HG03565 (cell line): ENCODE results near the gene PRKN.
"Not testable (repeated sequence)": the region's sequence is repeated elsewhere in the genome, so short reads cannot be mapped to it uniquely, and the experiment has no call there.

Source experiments
- ATAC-seq: cut with Tn5 transposase; IDR thresholded peaks from one replicate; pipeline ENCODE4 v1.9.1; 2021; ENCODE audit warnings: mild to moderate bottlenecking, moderate library complexity; ENCODE audit not compliant: unreplicated experiment

PRKN gene

GRCh38 chr6:162467679-162468078, 259.9 kb downstream of the PRKN start:
- no peak for ATAC-seq

- no peak for ATAC-seq
These were observed 264.0 kb downstream of the PRKN start for GRCh38 chr6:162463576-162463975.

- ATAC-seq, result no peak
These were observed 267.6 kb downstream of the PRKN start for GRCh38 chr6:162459985-162460384.

- ATAC-seq, result no peak
These were observed 277.2 kb downstream of the PRKN start for GRCh38 chr6:162450358-162450757.

GRCh38 chr6:162448294-162448693, 279.3 kb downstream of the PRKN start:
- no peak for ATAC-seq

GRCh38 chr6:162443101-162443500, 284.5 kb downstream of the PRKN start:
- no peak for ATAC-seq

GRCh38 chr6:162442687-162443086, 284.9 kb downstream of the PRKN start:
- no peak for ATAC-seq

- no peak for ATAC-seq
These were observed 285.6 kb downstream of the PRKN start for GRCh38 chr6:162441991-162442390.

- no peak for ATAC-seq
These were observed 288.6 kb downstream of the PRKN start for GRCh38 chr6:162438980-162439379.

- no peak for ATAC-seq
These were observed 292.5 kb downstream of the PRKN start for GRCh38 chr6:162435071-162435470.

GRCh38 chr6:162421004-162421403, 306.6 kb downstream of the PRKN start:
- ATAC-seq, result no peak

- no peak for ATAC-seq
These were observed 310.6 kb downstream of the PRKN start for GRCh38 chr6:162416831-162417537.

- no peak for ATAC-seq
These were observed 311.3 kb downstream of the PRKN start for GRCh38 chr6:162416307-162416706.

GRCh38 chr6:162409741-162410691, 317.6 kb downstream of the PRKN start:
- no peak for ATAC-seq

GRCh38 chr6:162408826-162409535, 318.6 kb downstream of the PRKN start:
- no peak for ATAC-seq

- ATAC-seq, result no peak
These were observed 322.6 kb downstream of the PRKN start for GRCh38 chr6:162404951-162405350.

GRCh38 chr6:162403031-162403430, 324.5 kb downstream of the PRKN start:
- no peak for ATAC-seq

- no peak for ATAC-seq
These were observed 332.4 kb downstream of the PRKN start for GRCh38 chr6:162395181-162395580.

GRCh38 chr6:162390961-162391811, 336.4 kb downstream of the PRKN start:
- ATAC-seq, result not testable (repeated sequence)

GRCh38 chr6:162389343-162390085, 338.1 kb downstream of the PRKN start:
- no peak for ATAC-seq
